ENCODE results near the gene RSL24D1.

RSL24D1 gene

GRCh38 chr15:55196458-55197361, at the start of gene RSL24D1:
Gene RSL24D1, minus strand, starts transcription at chr15:55196941. Its CDS starts 51 bp downstream, at chr15:55196890.
- DNase-seq (ENCODE audit: low read depth), result peak; percentile 92

DNA sequence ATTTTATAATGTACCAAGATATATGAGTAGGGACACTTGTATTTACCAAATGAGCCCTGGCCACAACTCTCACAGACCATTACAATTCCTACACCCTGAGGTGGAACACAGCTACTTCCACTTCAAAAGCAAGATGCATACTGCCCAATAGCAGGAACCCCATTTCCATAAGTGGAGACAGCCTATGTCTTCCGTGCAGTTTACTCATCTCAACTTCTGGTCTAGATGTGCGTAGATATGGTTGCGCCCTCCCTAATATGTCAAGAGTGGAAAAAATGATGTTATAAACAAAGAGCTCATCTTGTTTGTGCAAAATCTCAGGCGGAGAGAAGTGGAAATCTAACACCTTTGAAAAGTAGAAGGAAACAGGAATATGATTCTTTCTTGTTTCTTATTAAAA, 48.3 kb upstream of the RSL24D1 start:
- DNase-seq (ENCODE audit: low read depth), result no peak

- DNase-seq (ENCODE audit: low read depth), result no peak
Measured at GRCh38 chr15:55241891-55242290, 45.1 kb upstream of the RSL24D1 start.

DNA sequence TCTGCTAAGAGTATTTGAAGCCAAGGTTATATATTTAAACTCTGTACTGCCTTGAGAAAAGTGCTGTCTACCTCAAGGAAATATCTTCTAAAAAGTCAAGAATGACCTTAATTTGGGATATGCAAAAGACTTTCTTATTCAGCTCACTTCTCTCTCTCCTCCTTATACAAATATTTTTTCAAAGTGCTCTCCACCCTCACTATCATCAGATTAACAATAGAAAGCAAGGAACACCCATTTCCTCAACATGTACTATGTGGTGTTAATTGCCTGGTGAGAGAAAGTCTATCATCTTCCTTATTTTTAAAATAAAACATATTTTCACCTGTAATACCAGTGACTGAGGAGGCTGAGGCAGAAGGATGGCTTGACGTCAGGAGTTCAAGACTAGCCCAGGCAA, 44.4 kb upstream of the RSL24D1 start:
- no peak for DNase-seq (ENCODE audit: low read depth)

DNA sequence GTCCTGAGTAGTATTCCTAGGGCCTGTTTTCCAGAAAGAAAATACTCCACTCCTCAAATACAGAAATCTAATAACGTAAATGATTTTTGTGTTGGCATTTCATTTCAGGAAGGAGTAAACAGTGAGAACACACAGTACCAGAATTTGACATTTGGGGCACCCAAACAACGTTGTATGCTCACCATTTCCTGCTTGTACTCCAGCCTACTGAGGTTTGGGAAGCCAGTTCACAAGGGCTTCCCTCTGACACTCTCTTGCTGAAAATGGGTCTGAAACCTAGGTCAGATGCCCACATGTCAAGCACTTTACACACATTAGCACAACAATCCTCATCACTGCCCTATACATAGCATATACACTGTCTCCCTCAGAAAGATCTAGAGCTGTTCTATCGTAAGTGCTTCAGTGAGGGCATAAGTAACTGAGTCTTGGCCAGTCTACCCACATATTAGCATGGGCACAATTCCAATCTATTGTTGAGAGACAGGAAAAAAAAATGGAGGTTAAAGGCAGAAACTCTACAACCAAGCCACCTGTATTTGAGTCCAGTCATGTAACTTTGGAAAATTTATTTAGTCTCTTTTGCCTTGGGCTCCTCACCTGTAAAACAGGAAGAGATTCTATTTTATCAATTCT, 43.5 kb upstream of the RSL24D1 start:
- DNase-seq (ENCODE audit: low read depth), result no peak

DNA sequence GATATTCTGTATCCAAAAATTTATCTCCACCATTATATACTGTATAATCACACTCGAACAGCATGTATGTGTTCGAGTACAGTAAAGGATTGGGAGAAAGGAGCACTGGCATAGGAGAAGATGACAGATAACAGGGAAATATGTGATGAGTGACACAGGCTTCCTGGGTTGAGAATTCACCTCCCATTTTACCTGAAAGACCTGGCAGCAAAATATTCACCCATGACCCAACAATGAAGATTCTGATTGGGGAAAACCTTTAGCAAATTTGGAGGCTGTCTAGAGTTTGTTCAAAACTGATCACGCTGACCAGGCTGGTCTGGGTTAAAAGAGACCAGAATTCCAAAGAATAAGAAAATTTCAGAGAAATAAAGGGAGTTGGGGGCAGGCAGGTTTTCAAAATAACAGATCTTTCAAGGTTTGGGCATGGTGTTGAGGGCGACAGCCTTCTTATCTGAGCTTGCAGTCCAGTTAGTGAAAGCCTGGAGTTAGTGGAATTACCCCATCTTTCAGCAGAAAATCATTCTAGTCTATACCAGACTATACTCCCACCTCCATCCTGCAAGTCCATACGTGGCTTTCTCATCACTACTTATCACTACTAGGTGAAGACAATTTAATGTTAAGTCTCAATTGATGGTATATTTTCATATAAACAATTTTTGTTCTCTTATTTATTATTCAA, 42.8 kb upstream of the RSL24D1 start:
- no peak for DNase-seq (ENCODE audit: low read depth)

GRCh38 chr15:55238877-55239276, 42.1 kb upstream of the RSL24D1 start:
- DNase-seq (ENCODE audit: low read depth), result no peak

GRCh38 chr15:55237219-55238130, 40.7 kb upstream of the RSL24D1 start:
- no peak for DNase-seq (ENCODE audit: low read depth)

DNA sequence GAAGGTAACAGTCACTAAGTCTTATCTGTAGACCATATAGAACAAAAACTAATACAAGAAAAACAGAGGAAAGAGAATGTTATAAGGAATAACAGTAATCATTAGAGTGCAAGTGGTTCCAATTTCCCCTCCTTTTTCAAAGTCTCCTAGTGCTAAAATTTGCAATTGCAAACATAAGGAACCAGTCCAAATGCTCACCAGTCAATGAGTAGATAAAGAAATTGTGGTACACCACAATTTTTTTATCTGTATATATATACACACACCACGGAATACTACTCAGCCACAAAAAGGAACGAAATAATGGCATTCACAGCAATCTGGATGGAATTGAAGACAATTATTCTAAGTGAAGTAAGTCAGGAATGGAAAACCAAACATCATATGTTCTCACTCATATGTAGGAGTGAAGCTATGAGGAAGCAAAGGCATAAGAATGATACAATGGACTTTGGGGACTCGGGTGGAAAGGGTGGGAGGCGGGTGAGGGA, 38.9 kb upstream of the RSL24D1 start:
- no peak for DNase-seq (ENCODE audit: low read depth)

GRCh38 chr15:55234800-55235104, 38.0 kb upstream of the RSL24D1 start:
- no peak for DNase-seq (ENCODE audit: low read depth)

GRCh38 chr15:55234104-55234799, 37.5 kb upstream of the RSL24D1 start:
- DNase-seq (ENCODE audit: low read depth), result no peak

DNA sequence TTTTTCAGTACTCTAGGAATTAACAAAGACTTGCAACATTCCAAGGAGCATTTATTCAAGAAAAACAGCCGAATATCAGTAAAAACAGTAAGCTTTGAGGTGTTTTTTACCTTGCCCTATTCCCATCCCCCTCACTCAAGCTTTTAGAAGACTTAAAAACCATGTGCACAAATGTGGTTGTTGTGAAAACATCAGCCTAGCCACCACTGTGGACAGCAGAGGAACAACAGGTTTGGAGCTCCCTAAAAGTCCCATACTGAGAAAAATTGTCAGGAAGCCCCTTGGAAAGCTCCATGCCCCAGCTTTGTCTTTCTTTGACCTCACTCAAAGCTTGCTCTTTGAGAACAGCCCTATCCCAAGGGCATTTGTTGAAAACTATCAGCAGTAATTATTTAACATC, 34.7 kb upstream of the RSL24D1 start:
- DNase-seq (ENCODE audit: low read depth), result no peak

DNA sequence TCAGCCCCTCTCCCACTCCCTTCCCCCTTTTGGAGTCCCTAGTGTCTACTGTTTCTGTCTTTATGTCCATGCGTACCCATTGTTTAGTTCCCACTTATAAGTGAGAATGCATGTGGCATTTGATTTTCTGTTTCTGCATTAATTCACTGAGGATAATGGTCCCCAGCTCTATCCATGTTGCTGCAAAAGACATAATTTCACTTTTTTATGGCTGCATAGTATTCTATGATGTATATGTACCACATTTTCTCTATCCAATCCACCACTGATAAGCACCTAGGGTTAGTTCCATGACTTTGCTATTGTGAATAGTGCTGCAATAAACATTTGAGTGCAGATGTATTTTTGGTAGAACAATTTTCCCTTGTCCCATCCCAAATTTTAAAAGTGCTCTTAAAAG, 34.2 kb upstream of the RSL24D1 start:
- no peak for DNase-seq (ENCODE audit: low read depth)

DNA sequence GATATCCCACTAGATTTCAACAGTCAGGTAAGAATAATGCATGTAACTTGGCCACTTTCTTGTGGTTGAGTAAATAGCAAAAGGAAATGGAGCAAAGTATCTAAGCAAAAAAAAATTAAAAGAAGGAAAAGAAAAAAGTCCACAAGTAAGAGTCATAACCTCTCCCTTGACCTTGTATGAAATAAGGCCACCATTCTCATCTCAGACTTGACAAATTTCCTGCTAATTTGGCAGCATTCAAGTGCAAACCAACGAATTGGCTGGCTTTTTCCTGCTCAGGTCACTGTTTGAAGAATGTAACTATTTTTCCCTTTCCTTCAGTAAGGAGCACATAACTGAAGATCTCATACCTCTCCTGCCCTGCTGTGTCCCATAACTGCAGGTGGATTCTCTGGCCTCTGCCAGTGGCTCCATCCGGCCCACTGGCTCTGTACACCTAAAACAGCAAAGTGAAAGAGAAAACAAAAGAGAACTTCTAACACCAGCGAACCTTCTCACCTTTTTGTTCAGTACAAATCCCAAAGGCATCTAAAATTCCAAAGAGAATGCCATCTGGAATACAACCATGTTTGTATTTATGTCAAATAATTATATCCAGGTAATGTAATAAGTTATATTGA, 33.4 kb upstream of the RSL24D1 start:
- no peak for DNase-seq (ENCODE audit: low read depth)

GRCh38 chr15:55226127-55226526, 29.4 kb upstream of the RSL24D1 start:
- no peak for DNase-seq (ENCODE audit: low read depth)

GRCh38 chr15:55224892-55225291, 28.2 kb upstream of the RSL24D1 start:
- DNase-seq (ENCODE audit: low read depth), result no peak

- no peak for DNase-seq (ENCODE audit: low read depth)
Measured at GRCh38 chr15:55222588-55222987, 25.8 kb upstream of the RSL24D1 start.

DNA sequence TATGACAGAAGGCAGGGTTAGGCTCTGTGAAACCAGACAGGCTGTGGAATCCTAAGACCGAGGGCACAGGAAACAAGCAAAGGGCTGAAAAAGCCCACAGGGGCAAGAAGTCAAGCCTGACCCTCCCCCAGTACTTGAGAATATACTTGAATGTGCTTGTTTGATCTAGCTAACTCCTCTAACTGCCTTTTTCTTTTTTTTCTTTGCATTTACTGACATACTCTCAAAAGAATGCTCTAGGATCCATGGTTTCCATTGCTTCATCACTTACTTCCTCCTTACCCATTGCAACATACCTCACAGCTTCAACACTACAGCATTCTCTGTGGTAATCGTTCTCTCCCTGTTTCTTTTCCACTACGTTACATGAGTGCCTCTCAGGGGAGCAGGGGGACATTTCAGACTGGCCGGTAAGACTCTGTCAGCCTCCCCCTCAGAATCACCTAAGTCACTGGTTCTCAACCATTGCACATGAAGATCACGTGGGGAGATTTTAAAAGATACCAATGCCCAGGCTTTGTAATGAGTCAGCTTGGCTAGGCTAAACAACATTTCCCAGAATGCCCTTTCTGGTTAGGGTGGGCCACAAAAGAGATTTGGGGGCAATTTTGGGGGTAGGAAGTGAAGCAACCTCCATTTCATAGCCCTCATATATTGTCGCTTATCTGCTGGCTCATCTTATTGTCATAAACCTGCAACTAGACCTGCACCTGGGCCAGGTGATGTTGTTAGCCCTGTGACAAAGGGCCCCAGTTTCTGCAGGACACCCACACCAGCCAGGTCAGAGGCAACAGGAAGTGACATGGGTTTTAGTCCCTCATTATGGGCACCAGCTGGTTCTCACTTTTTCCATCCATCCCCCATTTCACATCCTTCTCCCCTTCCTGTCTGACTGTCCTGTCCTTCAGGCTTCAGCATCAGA, 24.6 kb upstream of the RSL24D1 start:
- peak; percentile 34 for DNase-seq (ENCODE audit: low read depth)

DNA sequence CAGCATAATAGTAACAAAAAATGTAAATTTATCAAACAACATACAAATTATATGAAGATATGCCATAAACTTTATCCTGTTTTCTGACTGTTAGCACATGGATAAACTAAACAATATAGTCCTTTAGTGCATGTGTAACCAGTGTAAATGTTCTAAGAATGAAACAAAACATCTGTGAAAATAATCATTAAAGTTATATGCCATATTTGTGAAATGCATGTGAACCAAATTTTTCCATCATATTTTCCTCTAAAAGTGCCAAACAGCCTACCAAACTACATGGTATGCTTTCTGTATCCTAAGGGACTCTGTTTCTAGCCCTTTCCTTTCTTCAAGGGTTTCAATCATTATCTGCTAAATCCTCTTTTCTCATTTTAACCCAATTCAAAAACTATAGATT, 23.9 kb upstream of the RSL24D1 start:
- no peak for DNase-seq (ENCODE audit: low read depth)

DNA sequence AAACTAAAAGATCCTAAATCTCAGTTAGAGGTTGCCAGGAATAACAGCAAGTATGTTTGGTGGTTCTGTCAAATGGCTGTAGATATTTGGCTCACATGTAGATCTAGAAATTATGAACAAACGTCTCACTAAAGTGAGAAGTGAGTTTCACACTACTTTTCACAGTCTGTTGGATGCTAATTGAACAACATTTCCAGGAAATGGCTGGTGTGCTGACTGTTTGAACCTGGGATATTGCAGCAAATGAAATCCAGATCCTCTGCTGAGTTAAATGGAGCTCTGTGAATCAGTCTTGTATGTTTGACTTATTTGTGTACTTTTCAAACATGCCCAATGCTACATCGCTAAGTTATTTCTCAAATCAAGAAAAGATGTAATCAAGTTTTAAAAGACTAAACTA, 21.3 kb upstream of the RSL24D1 start:
- no peak for DNase-seq (ENCODE audit: low read depth)

All from activated T-cell treated with anti-CD3 and anti-CD28 coated beads for 48 hours (primary cell).